ENCODE measurements around the gene ALKBH6.

The ALKBH6 gene

GRCh38 chr19:36003284-36003683, 10.7 kb downstream of the ALKBH6 start:
- Histone ChIP-seq H3K4me3 (ENCODE audit: low read length) (no peak overlapping the region), H3K36me3 (ENCODE audit: control insufficient read depth, low read depth, low read length) (peaks cover 8% of the 10 kb centered on the region), H3K9ac (ENCODE audit: low read length) (no peak overlapping the region), H3K27me3 (ENCODE audit: control insufficient read depth, insufficient read depth, low read length) (no peaks in the 10 kb centered on the region), H3K4me1 (ENCODE audit: control insufficient read depth, low read depth, low read length) (no peaks in the 10 kb centered on the region), H3K9me3 (ENCODE audit: control insufficient read depth, low read depth, low read length) (no peaks in the 10 kb centered on the region), H3K27ac (ENCODE audit: low read length) (no peak overlapping the region)

GRCh38 chr19:36001605-36002004, 12.4 kb downstream of the ALKBH6 start:
- no peaks in the 10 kb centered on the region for H3K27me3 ChIP-seq (ENCODE audit: control insufficient read depth, insufficient read depth, low read length)
- H3K9ac ChIP-seq (ENCODE audit: low read length) = no peak overlapping the region
- no peak overlapping the region for H3K4me3 ChIP-seq (ENCODE audit: low read length)
- peaks cover 8% of the 10 kb centered on the region for H3K36me3 ChIP-seq (ENCODE audit: control insufficient read depth, low read depth, low read length)
- no peak overlapping the region for H3K27ac ChIP-seq (ENCODE audit: low read length)
- no peaks in the 10 kb centered on the region for H3K4me1 ChIP-seq (ENCODE audit: control insufficient read depth, low read depth, low read length)
- H3K9me3 ChIP-seq (ENCODE audit: control insufficient read depth, low read depth, low read length) = no peaks in the 10 kb centered on the region

DNA sequence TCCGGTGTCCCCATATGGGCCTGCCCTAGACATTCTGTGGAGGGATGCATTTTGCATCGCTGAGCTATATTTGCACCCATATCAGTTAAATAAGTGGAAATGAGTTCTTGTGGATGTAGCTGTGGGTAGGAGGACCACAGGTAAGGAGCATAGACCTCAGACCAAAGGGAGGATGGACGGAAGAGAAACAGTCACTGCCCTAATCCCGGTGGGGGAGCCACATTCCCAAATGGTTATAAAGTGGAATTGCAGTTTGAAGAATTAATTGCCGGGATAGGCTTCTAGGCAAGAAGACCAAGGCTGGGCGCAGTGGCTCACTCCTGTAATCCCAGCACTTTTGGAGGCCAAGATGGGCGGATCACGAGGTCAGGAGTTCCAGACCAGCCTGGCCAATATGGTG, 17.2 kb downstream of the ALKBH6 start:
- no peak overlapping the region for H3K9ac ChIP-seq (ENCODE audit: low read length)
- no peak overlapping the region for H3K27ac ChIP-seq (ENCODE audit: low read length)
- no peaks in the 10 kb centered on the region for H3K9me3 ChIP-seq (ENCODE audit: control insufficient read depth, low read depth, low read length)
- no peaks in the 10 kb centered on the region for H3K36me3 ChIP-seq (ENCODE audit: control insufficient read depth, low read depth, low read length)
- H3K4me1 ChIP-seq (ENCODE audit: control insufficient read depth, low read depth, low read length) = no peaks in the 10 kb centered on the region
- no peak overlapping the region for H3K4me3 ChIP-seq (ENCODE audit: low read length)
- H3K27me3 ChIP-seq (ENCODE audit: control insufficient read depth, insufficient read depth, low read length) = no peaks in the 10 kb centered on the region

- Histone ChIP-seq H3K27me3 (ENCODE audit: control insufficient read depth, insufficient read depth, low read length) (no peaks in the 10 kb centered on the region), H3K27ac (ENCODE audit: low read length) (no peak within 1 kb of the TSS), H3K9me3 (ENCODE audit: control insufficient read depth, low read depth, low read length) (no peaks in the 10 kb centered on the region), H3K9ac (ENCODE audit: low read length) (peak within 1 kb of the TSS; percentile 39), H3K36me3 (ENCODE audit: control insufficient read depth, low read depth, low read length) (no peaks in the 10 kb centered on the region), H3K4me3 (ENCODE audit: low read length) (peak within 1 kb of the TSS; percentile 86), H3K4me1 (ENCODE audit: control insufficient read depth, low read depth, low read length) (no peaks in the 10 kb centered on the region)
These were observed 18.7 kb downstream of the ALKBH6 start, which contains the start of gene SDHAF1 for GRCh38 chr19:35995048-35995993. TSS of gene SDHAF1 (plus strand) at chr19:35995188. CDS start at chr19:35995275, 87 bp downstream.

DNA sequence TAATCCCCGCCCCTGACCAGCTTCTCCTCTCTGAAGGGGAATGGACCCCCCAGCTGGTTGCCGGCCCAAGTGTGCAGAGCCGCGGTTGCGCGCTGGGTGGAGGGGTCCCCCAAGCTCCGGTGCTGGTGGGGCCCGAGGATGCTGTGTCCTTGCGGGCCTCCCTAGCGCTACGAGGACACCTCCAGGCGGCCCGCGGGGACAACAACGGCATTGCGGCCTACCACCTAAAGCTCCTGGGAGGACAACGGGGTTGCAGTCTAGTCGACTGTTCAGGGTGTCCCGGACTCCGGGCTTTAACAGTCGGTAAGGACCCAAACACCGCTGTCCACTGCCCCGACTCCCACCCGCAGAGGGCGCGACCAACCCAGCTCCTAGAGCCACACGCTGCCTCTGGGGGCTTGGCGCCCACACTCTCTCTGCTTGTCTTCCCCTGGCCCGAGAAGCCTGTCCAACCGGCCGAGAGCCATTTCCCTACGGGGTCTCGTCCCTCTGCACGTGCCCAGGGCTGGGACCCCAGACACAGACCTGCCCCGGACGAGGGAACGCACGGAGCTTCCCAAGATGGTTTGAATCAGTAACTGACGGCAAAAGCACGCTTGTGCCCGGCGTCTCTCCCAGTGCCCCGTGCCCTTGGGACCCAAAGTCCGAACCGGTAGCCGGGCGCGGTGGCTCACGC, 20.0 kb downstream of the ALKBH6 start:
- Histone ChIP-seq H3K9ac (ENCODE audit: low read length) (no peak overlapping the region), H3K27me3 (ENCODE audit: control insufficient read depth, insufficient read depth, low read length) (no peaks in the 10 kb centered on the region), H3K36me3 (ENCODE audit: control insufficient read depth, low read depth, low read length) (no peaks in the 10 kb centered on the region), H3K4me3 (ENCODE audit: low read length) (no peak overlapping the region), H3K9me3 (ENCODE audit: control insufficient read depth, low read depth, low read length) (no peaks in the 10 kb centered on the region), H3K27ac (ENCODE audit: low read length) (no peak overlapping the region), H3K4me1 (ENCODE audit: control insufficient read depth, low read depth, low read length) (no peaks in the 10 kb centered on the region)

DNA sequence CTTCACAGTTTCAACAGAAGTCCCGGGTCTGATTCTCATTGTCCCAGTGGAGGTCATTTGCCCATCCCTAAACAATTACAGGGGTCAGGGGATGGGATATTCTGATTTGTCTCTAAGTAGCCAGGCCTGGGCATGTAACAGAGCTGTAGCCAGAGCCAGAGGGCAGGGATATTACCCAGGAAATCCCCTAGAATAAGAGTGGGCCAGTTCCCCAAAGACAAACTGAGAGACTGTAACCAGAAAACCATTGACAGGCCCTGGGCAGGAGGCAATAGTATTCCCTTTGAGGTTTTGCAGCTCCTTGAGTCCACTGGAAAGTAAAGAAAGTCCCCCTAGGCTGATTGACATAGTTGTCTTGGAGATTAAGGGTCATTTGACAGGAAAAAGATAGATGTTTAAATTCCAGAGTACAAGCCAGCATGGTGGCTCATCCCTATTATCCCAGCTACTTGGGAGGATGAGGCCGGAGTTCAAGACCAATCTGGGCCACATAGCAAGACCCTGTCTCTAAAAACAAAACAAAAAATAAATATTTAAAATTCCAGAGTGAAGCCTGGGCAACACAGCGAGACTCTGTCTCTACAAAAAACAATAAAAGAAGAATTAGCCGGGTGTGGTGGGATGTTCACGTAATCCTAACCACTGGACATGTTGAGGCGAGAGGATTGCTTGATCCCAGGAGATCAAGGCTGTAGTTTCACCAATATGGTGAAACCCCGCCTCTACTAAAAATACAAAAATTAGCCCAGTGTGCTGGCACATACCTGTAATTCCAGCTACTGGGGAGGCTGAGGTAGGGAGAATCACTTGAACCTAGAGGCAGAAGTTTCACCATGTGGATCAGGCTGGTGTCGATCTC, 20.9 kb downstream of the ALKBH6 start:
- Histone ChIP-seq H3K36me3 (ENCODE audit: control insufficient read depth, low read depth, low read length) (no peaks in the 10 kb centered on the region), H3K9me3 (ENCODE audit: control insufficient read depth, low read depth, low read length) (no peaks in the 10 kb centered on the region), H3K4me1 (ENCODE audit: control insufficient read depth, low read depth, low read length) (no peaks in the 10 kb centered on the region), H3K27me3 (ENCODE audit: control insufficient read depth, insufficient read depth, low read length) (no peaks in the 10 kb centered on the region), H3K27ac (ENCODE audit: low read length) (no peak overlapping the region), H3K9ac (ENCODE audit: low read length) (no peak overlapping the region), H3K4me3 (ENCODE audit: low read length) (no peak overlapping the region)

DNA sequence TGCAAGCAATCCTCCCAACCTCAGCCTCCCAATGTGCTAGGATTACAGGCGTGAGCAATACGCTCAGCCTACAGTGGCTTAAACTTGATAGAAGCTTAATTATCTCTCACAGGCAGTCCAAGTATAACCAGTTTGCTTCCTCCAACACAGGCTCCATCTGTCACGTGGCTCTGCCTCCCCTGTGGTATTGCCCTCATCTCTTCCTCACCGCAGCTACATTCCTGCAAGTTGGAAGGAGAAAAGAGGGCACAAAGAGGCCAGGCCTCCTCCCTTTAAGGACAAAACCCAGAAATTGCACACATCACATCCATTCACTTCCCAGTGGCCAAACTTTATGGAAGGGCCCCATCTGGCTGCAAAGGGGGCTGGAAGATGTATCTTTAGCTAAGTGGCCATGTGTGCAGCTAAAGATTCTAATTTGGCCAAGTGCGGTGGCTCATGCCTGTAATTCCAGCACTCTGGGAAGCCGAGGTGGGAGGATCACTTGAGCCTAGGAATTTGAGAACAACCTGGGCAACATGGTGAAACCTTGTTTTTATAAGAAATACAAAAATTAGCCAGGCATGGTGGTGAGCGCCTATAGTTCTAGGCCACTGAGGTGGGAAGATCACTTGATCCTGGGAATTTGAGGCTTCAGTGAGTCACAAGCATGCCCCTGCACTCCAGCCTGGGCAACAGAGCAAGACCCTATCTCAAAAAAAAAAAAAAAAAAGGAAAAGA, 22.1 kb downstream of the ALKBH6 start:
- H3K4me1 ChIP-seq (ENCODE audit: control insufficient read depth, low read depth, low read length) = no peaks in the 10 kb centered on the region
- peaks cover under 1% of the 10 kb centered on the region for H3K27me3 ChIP-seq (ENCODE audit: control insufficient read depth, insufficient read depth, low read length)
- no peak overlapping the region for H3K27ac ChIP-seq (ENCODE audit: low read length)
- H3K9ac ChIP-seq (ENCODE audit: low read length) = no peak overlapping the region
- H3K9me3 ChIP-seq (ENCODE audit: control insufficient read depth, low read depth, low read length) = no peaks in the 10 kb centered on the region
- H3K36me3 ChIP-seq (ENCODE audit: control insufficient read depth, low read depth, low read length) = no peaks in the 10 kb centered on the region
- H3K4me3 ChIP-seq (ENCODE audit: low read length) = no peak overlapping the region

DNA sequence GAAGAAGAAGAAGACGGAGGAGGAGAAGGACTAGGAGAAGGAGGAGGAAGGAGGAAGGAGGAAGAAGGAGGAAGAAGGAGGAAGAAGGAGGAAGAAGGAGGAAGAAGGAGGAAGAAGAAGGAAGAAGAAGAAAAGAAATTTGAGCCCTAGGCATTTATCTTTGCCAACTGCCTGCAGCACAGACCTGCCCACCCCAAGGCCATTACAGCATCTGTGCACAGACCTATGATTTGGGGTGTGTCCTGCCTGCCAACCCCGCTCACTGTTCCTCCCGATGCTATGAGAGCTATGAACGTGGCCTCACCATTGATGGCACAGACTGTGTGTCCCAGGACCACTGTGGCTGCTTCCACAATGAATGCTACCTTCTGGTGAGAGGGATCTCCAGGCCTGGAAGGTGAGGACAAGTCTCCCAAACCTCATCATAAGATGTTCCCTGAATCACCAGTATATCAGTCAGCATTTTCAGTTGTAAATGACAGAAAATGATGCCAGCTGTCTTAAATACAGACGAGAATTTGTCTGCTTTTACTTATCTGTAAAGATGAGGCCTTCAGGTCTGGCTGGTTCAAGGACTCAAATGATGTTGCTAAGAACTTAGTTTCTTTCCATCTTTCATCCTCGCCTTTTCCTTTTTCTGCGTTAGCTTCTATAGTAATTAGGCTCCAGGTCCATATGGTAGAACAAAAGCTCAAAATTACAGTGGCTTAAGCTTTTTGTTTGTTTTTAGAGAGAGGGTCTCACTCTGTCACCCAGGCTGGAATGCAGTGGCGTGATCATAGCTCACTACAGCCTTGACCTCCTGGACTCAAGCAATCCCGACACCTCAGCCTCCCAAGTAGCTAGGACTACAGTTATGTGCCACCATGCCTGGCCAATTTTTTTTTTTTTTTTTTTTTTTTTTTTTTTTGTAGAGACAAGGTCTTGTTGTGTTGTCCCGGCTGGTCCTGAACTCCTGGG, 23.0 kb downstream of the ALKBH6 start:
- Histone ChIP-seq H3K4me1 (ENCODE audit: control insufficient read depth, low read depth, low read length) (no peaks in the 10 kb centered on the region), H3K27ac (ENCODE audit: low read length) (no peak overlapping the region), H3K27me3 (ENCODE audit: control insufficient read depth, insufficient read depth, low read length) (peaks cover 9% of the 10 kb centered on the region), H3K9me3 (ENCODE audit: control insufficient read depth, low read depth, low read length) (no peaks in the 10 kb centered on the region), H3K9ac (ENCODE audit: low read length) (no peak overlapping the region), H3K4me3 (ENCODE audit: low read length) (no peak overlapping the region), H3K36me3 (ENCODE audit: control insufficient read depth, low read depth, low read length) (no peaks in the 10 kb centered on the region)

- Histone ChIP-seq H3K4me1 (ENCODE audit: control insufficient read depth, low read depth, low read length) (no peaks in the 10 kb centered on the region), H3K27me3 (ENCODE audit: control insufficient read depth, insufficient read depth, low read length) (peaks cover 12% of the 10 kb centered on the region), H3K9me3 (ENCODE audit: control insufficient read depth, low read depth, low read length) (no peaks in the 10 kb centered on the region), H3K4me3 (ENCODE audit: low read length) (no peak overlapping the region), H3K9ac (ENCODE audit: low read length) (no peak overlapping the region), H3K27ac (ENCODE audit: low read length) (no peak overlapping the region), H3K36me3 (ENCODE audit: control insufficient read depth, low read depth, low read length) (no peaks in the 10 kb centered on the region)
These were observed 23.9 kb downstream of the ALKBH6 start for GRCh38 chr19:35990156-35990555.

DNA sequence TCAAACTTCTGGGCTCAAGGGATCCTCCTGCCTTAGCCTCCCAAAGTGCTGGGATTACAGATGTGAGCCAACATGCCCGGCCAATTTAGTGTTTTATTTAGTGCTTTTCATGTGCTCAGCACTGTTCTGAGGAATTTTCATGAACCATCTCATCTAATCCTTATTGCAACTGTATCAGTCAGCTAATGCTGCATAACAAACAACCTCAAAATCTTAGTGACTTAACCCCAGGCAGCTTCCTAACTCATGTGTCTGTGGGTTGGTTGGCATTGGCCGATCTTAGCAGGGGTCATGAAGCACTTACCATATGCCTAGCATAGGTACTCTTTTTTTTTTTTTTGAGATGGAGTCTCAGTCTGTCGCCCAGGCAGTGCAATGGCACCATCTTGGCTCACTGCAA, 25.2 kb downstream of the ALKBH6 start:
- Histone ChIP-seq H3K36me3 (ENCODE audit: control insufficient read depth, low read depth, low read length) (no peaks in the 10 kb centered on the region), H3K4me1 (ENCODE audit: control insufficient read depth, low read depth, low read length) (no peaks in the 10 kb centered on the region), H3K27ac (ENCODE audit: low read length) (no peak overlapping the region), H3K4me3 (ENCODE audit: low read length) (no peak overlapping the region), H3K9ac (ENCODE audit: low read length) (no peak overlapping the region), H3K27me3 (ENCODE audit: control insufficient read depth, insufficient read depth, low read length) (peaks cover 15% of the 10 kb centered on the region), H3K9me3 (ENCODE audit: control insufficient read depth, low read depth, low read length) (no peaks in the 10 kb centered on the region)

Data from iPS-18a (cell line).